Astrocyte (in vitro differentiated cells and primary cell): Measurements from ENCODE around the gene ZNF430. TPM values are rescaled to one million over a fixed set of nuclear protein-coding genes. Genes with fewer than 3 reads are reported as not detected.
A peak's percentile ranks its signal among the peaks of the same experiment; 100 is the strongest.

Experiments used
- DNase-seq: peaks from one replicate; pipeline ENCODE4 v3.0.0-alpha.2; 2010; ENCODE audit warnings: low read depth
- FAIRE-seq: peaks from 2 replicates; lab custom pipeline; 2011; peaks lifted over from hg19 to GRCh38; lab: Jason Lieb, UNC
- H2AFZ ChIP-seq: 2 replicates; pipeline ENCODE4 v1.6.0; 2012; ENCODE audit warnings: low read depth, low read length, inconsistent platforms
- H3K27ac ChIP-seq: 2 replicates; pipeline ENCODE4 v1.5.1; 2011; ENCODE audit warnings: low read depth, low read length, inconsistent platforms
- H3K27me3 ChIP-seq: 2 replicates; pipeline ENCODE4 v1.6.0; 2011; ENCODE audit warnings: low read length, inconsistent platforms; ENCODE audit not compliant: insufficient read depth
- H3K36me3 ChIP-seq: 2 replicates; pipeline ENCODE4 v1.5.1; 2011; ENCODE audit warnings: low read length, inconsistent platforms; ENCODE audit not compliant: insufficient read depth
- H3K4me1 ChIP-seq: 2 replicates; pipeline ENCODE4 v1.5.1; 2011; ENCODE audit warnings: low read length, inconsistent platforms; ENCODE audit not compliant: insufficient read depth
- H3K4me2 ChIP-seq: 2 replicates; pipeline ENCODE4 v1.6.0; 2012; ENCODE audit warnings: low read length, inconsistent platforms
- H3K4me3 ChIP-seq: 2 replicates; pipeline ENCODE4 v1.5.1; 2011; ENCODE audit warnings: low read depth, mild to moderate bottlenecking, low read length, inconsistent platforms; ENCODE audit not compliant: insufficient read depth
- H3K79me2 ChIP-seq: 2 replicates; pipeline ENCODE4 v1.6.0; 2012; ENCODE audit warnings: mild to moderate bottlenecking, low read length, inconsistent platforms; ENCODE audit not compliant: insufficient read depth
- H3K9ac ChIP-seq: 2 replicates; pipeline ENCODE4 v1.6.0; 2012; ENCODE audit warnings: mild to moderate bottlenecking, low read length, inconsistent platforms
- H3K9me3 ChIP-seq: 2 replicates; pipeline ENCODE4 v1.5.1; 2012; ENCODE audit warnings: low read depth, mild to moderate bottlenecking, low read length, inconsistent platforms; ENCODE audit not compliant: insufficient read depth
- H4K20me1 ChIP-seq: 2 replicates; pipeline ENCODE4 v1.6.0; 2012; ENCODE audit warnings: low read length, inconsistent platforms; ENCODE audit not compliant: insufficient read depth
- H3K27ac Mint-ChIP-seq: one replicate; pipeline ENCODE4 v1.8.0; 2021; ENCODE audit warnings: mild to moderate bottlenecking, mixed read lengths; ENCODE audit not compliant: unreplicated experiment
- H3K27me3 Mint-ChIP-seq: one replicate; pipeline ENCODE4 v1.8.0; 2021; ENCODE audit warnings: low read depth, mixed read lengths; ENCODE audit not compliant: unreplicated experiment
- H3K36me3 Mint-ChIP-seq: one replicate; pipeline ENCODE4 v1.8.0; 2021; ENCODE audit warnings: low read depth, mixed read lengths; ENCODE audit not compliant: unreplicated experiment
- H3K4me1 Mint-ChIP-seq: one replicate; pipeline ENCODE4 v1.8.0; 2021; ENCODE audit warnings: low read depth, mixed read lengths; ENCODE audit not compliant: unreplicated experiment
- H3K4me3 Mint-ChIP-seq: one replicate; pipeline ENCODE4 v1.8.0; 2021; ENCODE audit warnings: mild to moderate bottlenecking, moderate library complexity, mixed read lengths; ENCODE audit not compliant: unreplicated experiment
- H3K9me3 Mint-ChIP-seq: one replicate; pipeline ENCODE4 v1.8.0; 2021; ENCODE audit warnings: mild to moderate bottlenecking, mixed read lengths; ENCODE audit not compliant: unreplicated experiment
- CTCF ChIP-seq: IDR thresholded peaks from 2 replicates; pipeline ENCODE4 v1.5.1; 2011; ENCODE audit warnings: low read depth, mild to moderate bottlenecking, inconsistent platforms, low read length, moderate library complexity; ENCODE audit not compliant: insufficient read depth
- EZH2 ChIP-seq: IDR thresholded peaks from 2 replicates; pipeline ENCODE4 v1.6.1; 2012; ENCODE audit warnings: mild to moderate bottlenecking, low read length, inconsistent platforms; ENCODE audit not compliant: insufficient read depth
- total RNA-seq: library from RNA; stranded (reverse); gene quantifications from 2 replicates; pipeline ENCODE4 v1.2.1, GENCODE V29; 2021

The ZNF430 gene
- total RNA-seq, 1 donor from 2014 or later, result 15.4 TPM

- peaks cover 10% of the 10 kb centered on the region for H3K9me3 ChIP-seq
- no peak overlapping the region for H2AFZ ChIP-seq
- H4K20me1 ChIP-seq, result no peaks in the 10 kb centered on the region
- H3K79me2 ChIP-seq, result peaks cover 7% of the 10 kb centered on the region
- Mint-ChIP-seq H3K4me3 (no peak overlapping the region), H3K4me1 (no peaks in the 10 kb centered on the region), H3K36me3 (peaks cover 50% of the 10 kb centered on the region), H3K27me3 (no peaks in the 10 kb centered on the region), H3K27ac (no peak overlapping the region), H3K9me3 (peaks cover 20% of the 10 kb centered on the region)
- H3K27me3 ChIP-seq, result no peaks in the 10 kb centered on the region
- peaks cover 17% of the 10 kb centered on the region for H3K36me3 ChIP-seq
- no peak for DNase-seq
- no peak overlapping the region for H3K9ac ChIP-seq
- H3K4me3 ChIP-seq, result no peak overlapping the region
- FAIRE-seq, result no peak
- no peaks in the 10 kb centered on the region for H3K4me1 ChIP-seq
- H3K27ac ChIP-seq, result no peak overlapping the region
- TF ChIP-seq EZH2 (no peak), CTCF (no peak)
- H3K4me2 ChIP-seq, result no peak overlapping the region
Observed at GRCh38 chr19:21052902-21053301, 32.4 kb downstream of the ZNF430 start.

GRCh38 chr19:21065336-21065735 lies 44.9 kb downstream of the ZNF430 start:
- H3K4me2 ChIP-seq, result no peak overlapping the region
- H3K9me3 ChIP-seq, result no peaks in the 10 kb centered on the region
- H3K9ac ChIP-seq, result no peak overlapping the region
- no peaks in the 10 kb centered on the region for H3K79me2 ChIP-seq
- peaks cover 13% of the 10 kb centered on the region for H3K9me3 Mint-ChIP-seq
- no peak for TF ChIP-seq EZH2
- DNase-seq, result no peak
- no peaks in the 10 kb centered on the region for H3K36me3 ChIP-seq
- H3K4me1 Mint-ChIP-seq, result no peaks in the 10 kb centered on the region
- H3K27ac ChIP-seq, result no peak overlapping the region
- no peak overlapping the region for H3K4me3 Mint-ChIP-seq
- no peak overlapping the region for H3K4me3 ChIP-seq
- no peaks in the 10 kb centered on the region for H3K27me3 ChIP-seq
- H3K36me3 Mint-ChIP-seq, result peaks cover 21% of the 10 kb centered on the region
- no peak overlapping the region for H3K27ac Mint-ChIP-seq
- no peaks in the 10 kb centered on the region for H3K27me3 Mint-ChIP-seq
- no peaks in the 10 kb centered on the region for H4K20me1 ChIP-seq
- H3K4me1 ChIP-seq, result no peaks in the 10 kb centered on the region
- no peak for FAIRE-seq
- no peak overlapping the region for H2AFZ ChIP-seq

GRCh38 chr19:21082011-21082975 lies 61.8 kb downstream of the ZNF430 start, which contains the start of gene ZNF714:
Gene ZNF714 (plus strand): TSS chr19:21082203. CDS start chr19:21098269, 16,066 bp downstream.
- FAIRE-seq (no peak), DNase-seq (peak; percentile 73)
- peaks cover 29% of the 10 kb centered on the region for H3K4me1 Mint-ChIP-seq
- H3K27ac Mint-ChIP-seq, result peak within 1 kb of the TSS; percentile 93
- peak within 1 kb of the TSS; percentile 97 for H3K4me3 Mint-ChIP-seq
- Histone ChIP-seq H3K4me3 (peak within 1 kb of the TSS; percentile 70), H3K4me2 (peak within 1 kb of the TSS; percentile 77), H3K36me3 (no peaks in the 10 kb centered on the region), H3K4me1 (peaks cover 3% of the 10 kb centered on the region), H4K20me1 (no peaks in the 10 kb centered on the region), H3K27me3 (no peaks in the 10 kb centered on the region), H3K9ac (peak within 1 kb of the TSS; percentile 83), H3K9me3 (no peaks in the 10 kb centered on the region), H3K79me2 (no peaks in the 10 kb centered on the region), H3K27ac (peak within 1 kb of the TSS; percentile 63), H2AFZ (peak within 1 kb of the TSS; percentile 55)
- H3K27me3 Mint-ChIP-seq, result no peaks in the 10 kb centered on the region
- H3K36me3 Mint-ChIP-seq, result peaks cover 11% of the 10 kb centered on the region
- TF ChIP-seq CTCF, result no peak
- TF ChIP-seq EZH2, result no peak
- no peaks in the 10 kb centered on the region for H3K9me3 Mint-ChIP-seq
